Stimulated activated CD8-positive, alpha-beta memory T cell treated with anti-CD3 and anti-CD28 coated beads, Interleukin-15, amount 100 ng/mL, for 24 hours (primary cell): ENCODE measurements around the gene SYNE1.
"Not testable (repeated sequence)": the region's sequence is repeated elsewhere in the genome, so short reads cannot be mapped to it uniquely, and the experiment has no call there.

Experiments
- DNase-seq: peaks from one replicate; pipeline ENCODE4 v3.0.0-alpha.2; 2020; ENCODE audit warnings: low read depth

The SYNE1 gene

DNA sequence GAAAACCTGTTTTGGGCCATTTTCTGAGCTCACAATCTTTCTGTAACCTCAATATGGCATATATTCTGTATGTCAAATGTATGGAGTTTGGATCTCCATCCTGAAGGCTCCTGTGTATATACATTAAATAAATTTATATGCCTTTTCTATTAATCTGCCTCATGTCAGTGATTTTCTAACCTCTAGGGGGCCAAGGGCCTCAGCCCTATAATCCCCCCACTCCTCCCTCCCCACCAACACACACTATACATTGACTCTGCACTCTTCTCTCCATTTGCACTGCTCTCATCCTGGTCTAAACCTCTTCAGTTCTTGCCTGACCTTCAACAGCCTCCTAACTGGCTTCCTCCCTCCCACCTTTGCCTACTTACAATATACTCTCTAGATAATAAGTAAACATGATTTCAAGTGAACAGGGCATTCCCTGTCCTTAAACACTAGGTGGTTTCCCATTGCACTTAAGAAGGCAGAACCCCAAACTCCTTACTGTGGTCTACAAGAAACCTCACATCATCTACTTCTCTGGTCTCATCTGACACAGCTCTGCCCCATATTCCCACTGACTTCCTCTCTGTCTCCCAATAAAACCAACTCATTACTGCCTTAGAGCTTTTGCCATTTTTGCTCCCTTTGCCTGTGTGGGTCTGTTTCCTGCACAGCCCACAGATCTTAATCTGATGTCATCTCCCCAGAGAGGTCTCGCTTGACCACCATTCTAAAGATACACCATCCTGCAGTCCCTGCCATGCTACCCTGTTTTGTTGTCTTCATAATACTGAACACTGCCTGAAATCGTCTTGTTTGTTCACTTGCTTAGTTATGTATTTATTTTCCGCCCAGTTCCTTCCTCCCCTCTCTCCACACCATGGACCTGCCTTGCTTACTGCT, 213.7 kb downstream of the SYNE1 start:
- DNase-seq: no peak

DNA sequence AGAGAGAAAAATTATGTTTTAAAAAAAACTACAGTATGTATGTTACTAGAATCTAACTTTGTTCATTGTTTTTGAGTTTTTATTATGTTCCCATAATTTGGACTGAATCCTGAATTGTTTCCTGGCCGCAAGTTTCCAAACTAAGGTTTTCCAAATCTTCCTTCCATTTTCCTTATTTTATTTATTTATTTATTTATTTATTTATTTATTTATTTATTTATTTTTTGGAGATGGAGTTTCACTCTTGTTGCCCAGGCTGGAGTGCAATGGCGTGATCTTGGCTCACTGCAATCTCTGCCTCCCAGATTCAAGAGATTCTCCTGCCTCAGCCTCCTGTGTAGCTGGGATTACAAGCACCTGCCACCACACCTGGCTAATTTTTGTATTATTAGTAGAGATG, 215.7 kb downstream of the SYNE1 start:
- DNase-seq: not testable (repeated sequence)

DNA sequence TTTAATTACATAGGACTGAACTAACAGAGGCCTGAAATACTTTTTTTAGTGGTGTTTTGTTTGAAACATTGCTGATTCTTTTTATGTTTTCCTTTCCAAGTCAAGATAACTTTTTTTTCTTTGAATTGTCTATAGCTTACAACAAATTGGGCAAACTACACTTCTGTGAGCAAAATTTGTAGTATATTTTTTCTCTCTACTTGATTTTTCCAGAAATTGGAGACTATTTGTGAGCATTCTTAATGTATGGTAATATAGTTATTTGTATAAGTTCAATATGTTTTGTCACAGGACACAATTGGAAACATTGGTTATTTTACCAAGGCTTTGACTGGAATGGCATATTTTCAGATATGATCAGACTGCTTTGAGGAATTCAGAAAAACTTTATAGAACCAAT, 216.5 kb downstream of the SYNE1 start:
- no peak for DNase-seq

GRCh38 chr6:152418551-152418950, 218.6 kb downstream of the SYNE1 start:
- DNase-seq: no peak

DNA sequence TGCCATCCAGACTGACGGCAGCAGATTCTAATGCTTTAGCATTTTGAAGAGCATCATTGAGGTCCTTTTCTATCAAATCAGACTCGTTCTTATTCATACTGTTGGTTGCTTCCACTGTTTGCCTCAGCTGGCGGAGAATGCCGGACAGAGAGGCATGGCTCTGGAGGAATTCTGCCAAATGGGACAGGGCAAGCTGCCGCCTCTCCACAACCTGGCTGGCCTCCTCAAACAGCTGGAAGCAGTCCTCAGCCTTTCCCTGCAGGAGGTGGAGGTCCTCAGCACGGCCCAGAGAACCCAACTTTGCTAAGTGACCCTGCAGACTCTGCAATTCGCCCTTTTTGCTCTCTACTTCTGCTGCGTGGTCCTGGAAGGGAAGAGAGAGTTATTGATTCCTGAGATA, 220.5 kb downstream of the SYNE1 start:
- no peak for DNase-seq

DNA sequence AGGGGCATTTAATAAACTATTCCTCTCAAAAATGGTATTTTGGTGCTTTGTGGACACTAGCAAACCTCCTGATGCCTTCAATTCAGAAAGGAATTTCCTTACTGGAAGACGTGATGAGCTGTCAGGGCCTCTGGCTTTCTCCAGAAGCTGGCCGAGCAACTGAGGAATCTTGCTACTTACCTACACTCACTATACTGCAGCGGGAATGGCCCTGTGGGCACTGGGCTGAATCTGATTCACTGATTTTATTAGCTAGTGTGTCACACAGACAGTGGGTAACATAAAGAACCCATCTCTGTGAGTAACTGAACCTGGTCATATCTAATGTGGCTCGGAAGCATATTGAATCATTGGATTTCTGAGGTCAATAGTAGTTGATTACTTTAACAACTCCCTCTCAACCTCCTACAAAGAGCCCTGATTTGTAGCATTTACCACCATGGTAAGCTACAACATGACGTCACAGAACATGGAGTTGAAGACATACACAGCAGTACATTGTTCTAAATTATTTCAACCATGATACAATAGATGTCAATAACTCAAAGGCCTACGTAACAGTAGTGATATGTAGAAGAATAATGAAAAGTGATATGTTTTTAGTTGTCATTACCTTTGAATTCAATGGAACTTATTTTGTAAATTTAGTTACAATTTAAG, 232.1 kb downstream of the SYNE1 start:
- no peak for DNase-seq

GRCh38 chr6:152404086-152404857, 232.9 kb downstream of the SYNE1 start:
- DNase-seq: no peak

DNA sequence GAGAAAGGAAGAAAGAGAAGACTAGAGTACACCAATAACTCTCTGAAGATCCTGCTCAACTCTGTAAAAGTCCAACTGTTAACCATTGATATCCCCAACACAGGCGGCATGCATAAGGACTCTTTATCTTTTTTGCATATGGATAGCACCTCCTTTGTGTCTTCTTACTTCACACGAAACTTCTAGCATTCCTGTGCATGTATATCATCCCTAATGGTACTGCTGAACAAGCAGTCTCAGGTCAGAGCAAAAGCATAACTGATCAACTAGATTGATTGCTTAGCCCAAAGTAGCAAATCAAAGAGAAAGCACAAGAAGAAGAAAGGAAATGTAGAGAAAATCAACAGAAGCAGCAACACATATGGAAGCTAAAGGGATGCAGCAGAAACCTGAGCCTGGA, 234.4 kb downstream of the SYNE1 start:
- DNase-seq: no peak

DNA sequence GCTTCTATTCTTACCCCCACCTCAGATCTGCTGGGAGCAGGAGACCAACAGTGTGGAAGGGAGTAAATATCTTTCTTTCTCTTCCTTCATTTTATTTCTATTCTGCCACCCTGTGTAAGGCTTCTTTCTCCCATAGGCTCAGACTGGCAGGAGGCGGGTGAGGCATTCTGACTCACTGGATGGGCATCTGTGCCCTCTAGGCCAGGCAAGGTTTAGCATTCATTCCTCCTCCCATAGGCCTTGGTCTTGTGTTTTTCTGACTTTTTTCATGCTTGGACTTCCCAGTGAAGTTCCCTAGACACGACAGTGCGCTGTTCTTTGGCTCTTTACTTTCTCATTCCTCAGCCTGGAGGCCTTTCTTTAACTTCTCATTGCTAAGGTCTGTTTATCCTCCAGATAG, 235.2 kb downstream of the SYNE1 start:
- DNase-seq: no peak

- DNase-seq: no peak
Observed at GRCh38 chr6:152399399-152399798, 237.8 kb downstream of the SYNE1 start.

DNA sequence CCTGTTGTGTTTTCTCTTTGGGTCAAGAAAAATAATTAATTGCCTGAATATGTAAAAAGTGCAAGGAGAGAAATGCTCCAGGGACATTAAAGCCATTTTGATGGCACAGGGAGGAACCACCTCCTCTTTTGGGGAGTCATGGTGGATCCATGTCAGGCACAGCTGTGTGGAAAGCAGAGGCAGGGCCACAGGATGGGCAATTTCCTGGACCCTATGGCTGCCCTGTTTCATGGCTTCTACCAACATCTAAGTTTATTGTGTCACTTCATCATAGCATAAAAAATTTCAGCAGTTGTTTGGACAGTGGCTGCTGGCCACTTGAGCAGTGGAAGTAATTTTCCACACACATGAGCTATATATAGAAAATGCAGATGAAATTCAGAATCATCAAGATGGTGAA, 238.2 kb downstream of the SYNE1 start:
- no peak for DNase-seq

- DNase-seq: no peak
Observed at GRCh38 chr6:152398316-152398715, 238.8 kb downstream of the SYNE1 start.

DNA sequence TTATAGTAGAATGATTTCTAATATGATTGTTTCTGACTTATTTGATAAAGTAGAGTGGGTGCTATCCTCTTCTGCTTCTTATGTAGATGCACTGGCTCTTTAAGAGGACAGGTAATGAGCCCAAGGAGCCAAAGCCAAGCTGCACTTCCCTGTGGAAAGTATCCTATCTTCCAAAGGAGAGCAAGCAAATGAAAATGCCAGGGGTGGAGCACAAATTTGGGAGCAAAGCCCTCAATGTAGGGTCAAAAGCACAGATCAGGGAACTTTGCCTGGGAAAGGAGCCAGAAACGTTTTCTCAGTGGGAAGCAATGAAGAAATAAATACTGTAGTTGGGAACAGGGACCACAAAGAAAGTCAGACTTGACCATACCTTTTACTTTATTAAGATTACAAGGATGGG, 242.9 kb downstream of the SYNE1 start:
- no peak for DNase-seq

GRCh38 chr6:152391179-152391880, 245.8 kb downstream of the SYNE1 start:
- no peak for DNase-seq

DNA sequence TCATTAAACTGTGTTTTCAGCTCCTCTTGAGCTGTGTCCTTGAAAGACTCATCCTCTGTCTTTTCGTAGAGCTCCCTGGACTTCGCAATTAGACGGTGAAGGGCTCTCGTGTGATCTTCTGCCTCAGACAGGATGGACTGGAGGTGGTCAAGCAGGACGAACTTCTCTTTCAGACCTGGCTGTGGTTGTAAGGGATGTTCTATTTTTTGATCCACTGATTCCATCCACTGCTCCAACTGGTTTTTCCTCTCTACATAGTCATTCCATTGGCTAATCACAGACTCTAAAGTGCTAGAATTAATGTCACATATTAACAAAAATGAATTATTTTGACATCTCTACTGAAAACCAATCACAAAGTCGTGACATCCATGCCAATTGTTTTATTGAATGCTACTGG, 250.1 kb downstream of the SYNE1 start:
- no peak for DNase-seq

GRCh38 chr6:152386131-152386530, 251.0 kb downstream of the SYNE1 start:
- DNase-seq: no peak

GRCh38 chr6:152380993-152381898, 255.9 kb downstream of the SYNE1 start:
- no peak for DNase-seq

DNA sequence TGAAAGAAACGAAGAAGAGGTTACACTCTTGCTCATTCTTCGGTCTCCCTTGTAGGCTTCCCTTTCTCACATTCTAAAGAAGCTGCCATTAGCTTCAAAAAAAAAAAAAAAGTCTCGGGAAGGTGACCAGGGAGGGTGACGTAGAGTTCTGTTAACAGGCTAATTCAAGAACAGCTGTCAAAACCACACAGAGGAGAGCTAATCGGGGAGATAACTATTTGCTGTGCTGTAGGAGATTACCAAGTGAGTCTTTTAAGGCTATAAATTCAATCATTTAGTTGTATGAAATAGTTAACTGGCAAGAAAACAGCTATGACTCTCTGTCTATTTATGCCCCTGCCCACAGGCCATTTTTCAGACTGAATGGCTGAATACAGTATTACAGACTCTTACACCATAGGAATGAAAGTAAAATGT, 256.8 kb downstream of the SYNE1 start:
- DNase-seq: no peak

DNA sequence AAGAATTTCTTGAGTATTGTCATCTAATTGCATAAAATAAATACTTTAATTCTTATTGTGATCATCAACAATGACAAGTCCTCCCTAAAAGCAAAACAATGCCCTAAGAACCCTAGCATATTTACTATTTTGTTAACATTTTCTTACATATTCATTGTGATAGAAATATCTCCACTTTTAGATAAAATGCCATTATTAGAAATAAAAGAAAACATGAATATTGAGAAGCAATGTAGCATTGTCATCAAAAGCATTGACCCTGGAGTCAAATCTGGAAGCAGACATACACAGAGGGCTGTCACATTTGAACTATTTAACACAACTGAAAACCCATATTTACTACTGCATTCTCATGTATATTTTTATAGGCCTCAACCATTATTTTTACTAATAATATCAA, 257.7 kb downstream of the SYNE1 start:
- DNase-seq: no peak

GRCh38 chr6:152378169-152378568, 259.0 kb downstream of the SYNE1 start:
- no peak for DNase-seq

DNA sequence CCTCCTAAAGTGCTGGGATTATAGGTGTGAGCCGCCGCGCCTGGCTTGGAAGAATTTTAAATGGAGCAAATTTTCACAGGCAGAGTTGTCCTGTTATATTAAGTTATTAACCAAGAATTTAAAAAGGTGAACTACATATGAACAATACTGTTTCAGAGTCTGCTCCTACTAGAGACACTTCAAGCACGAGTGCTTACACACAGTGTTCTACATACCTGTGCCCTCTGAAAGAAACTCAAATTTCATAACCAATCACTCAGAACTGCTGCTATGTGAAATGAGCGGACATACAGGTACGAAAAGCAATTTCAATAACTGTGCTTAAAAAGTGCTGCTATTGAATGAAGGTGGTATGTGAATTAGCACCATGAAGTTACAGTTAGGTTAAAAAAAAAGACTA, 262.0 kb downstream of the SYNE1 start:
- no peak for DNase-seq
